HepG2 (cell line): ENCODE results near the gene FSCN2. TPM values are rescaled to one million over a fixed set of nuclear protein-coding genes. Genes with fewer than 3 reads are reported as not detected.

Experiments used
- AKAP8 ChIP-seq: sonication (generic); formaldehyde crosslinking; IDR thresholded peaks from 2 replicates; pipeline ENCODE4 v1.5.1; 2020; ENCODE audit warnings: mild to moderate bottlenecking, missing genetic modification reagents
- ATAD3A ChIP-seq: sonication (generic); formaldehyde crosslinking; IDR thresholded peaks from 2 replicates; pipeline ENCODE4 v1.4.0; 2020; ENCODE audit warnings: missing genetic modification reagents
- CENPT ChIP-seq: sonication (generic); formaldehyde crosslinking; IDR thresholded peaks from 2 replicates; pipeline ENCODE4 v1.8.0; 2022; ENCODE audit warnings: low read depth, mild to moderate bottlenecking, moderate library complexity, missing genetic modification reagents
- ELF1 ChIP-seq: sonication (generic); formaldehyde crosslinking; IDR thresholded peaks from 2 replicates; pipeline ENCODE4 v1.4.0; 2020; ENCODE audit warnings: missing genetic modification reagents
- FOXP1 ChIP-seq, 2 experiments: fragments of 450-650 bp in 1 of 2; IDR thresholded peaks; 2 replicates each; pipeline ENCODE4 v1.6.1; 2017 to 2018; ENCODE audit warnings: antibody characterized with exemption in 1 of 2
- IRX3 ChIP-seq: sonication (generic); formaldehyde crosslinking; IDR thresholded peaks from 2 replicates; pipeline ENCODE4 v1.8.1; 2023; ENCODE audit warnings: mild to moderate bottlenecking, low read depth, missing genetic modification reagents, borderline replicate concordance
- MAFG ChIP-seq: sonication (generic); formaldehyde crosslinking; IDR thresholded peaks from 2 replicates; pipeline ENCODE4 v1.5.1; 2020; ENCODE audit warnings: mild to moderate bottlenecking, missing genetic modification reagents
- RFXANK ChIP-seq: IDR thresholded peaks from 2 replicates; pipeline ENCODE4 v1.6.1; 2016
- TAF1 ChIP-seq: sonication (generic); formaldehyde crosslinking; IDR thresholded peaks from 2 replicates; pipeline ENCODE4 v1.4.0; 2020; ENCODE audit warnings: missing genetic modification reagents
- TFAP4 ChIP-seq: sonication (generic); IDR thresholded peaks from 2 replicates; pipeline ENCODE4 v1.6.1; 2016; ENCODE audit warnings: low read depth, borderline replicate concordance
- ZNF34 ChIP-seq: sonication (generic); formaldehyde crosslinking; IDR thresholded peaks from 2 replicates; pipeline ENCODE4 v1.4.0; 2020; ENCODE audit warnings: mild to moderate bottlenecking, missing genetic modification reagents, borderline replicate concordance
- ZNF567 ChIP-seq: sonication (generic); formaldehyde crosslinking; IDR thresholded peaks from 2 replicates; pipeline ENCODE4 v1.8.1; 2023; ENCODE audit warnings: mild to moderate bottlenecking, missing genetic modification reagents, borderline replicate concordance
- ZNF598 ChIP-seq: sonication (generic); formaldehyde crosslinking; IDR thresholded peaks from 2 replicates; pipeline ENCODE4 v1.5.1; 2020; ENCODE audit warnings: mild to moderate bottlenecking, missing genetic modification reagents, borderline replicate concordance
- ZNF614 ChIP-seq: IDR thresholded peaks from 2 replicates; pipeline ENCODE4 v1.6.1; 2018; ENCODE audit warnings: missing biosample characterization, missing genetic modification reagents, inconsistent platforms, borderline replicate concordance
- polyA plus RNA-seq, 8 experiments: library from polyadenylated mRNA; depleted of rRNA in 3 of 8; stranded (reverse) in 7 of 8; unstranded in 1 of 8; fragments of >200 nt; fragmentation: Illumina TruSeq in 4 of 8; extraction: Trizol in 4 of 8; gene quantifications; 2 replicates each; pipeline versions ENCODE4 v1.2.1 to v1.2.3, GENCODE V29; 2011 to 2016; ENCODE audit warnings: low read depth in 4 of 8, missing spikeins in 1 of 8, mixed read lengths in 1 of 8; ENCODE audit not compliant: insufficient read depth in 1 of 8
- total RNA-seq, 5 experiments: library from RNA; depleted of rRNA; stranded (reverse); fragments of >200 nt; fragmentation: Illumina TruSeq; extraction: Trizol; gene quantifications; 2 replicates each; pipeline ENCODE4 v1.2.3, GENCODE V29; 2016; ENCODE audit warnings: low read depth in 1 of 5
- TF ChIP-seq, protein P1 (sequence below): sonication (generic); formaldehyde crosslinking; IDR thresholded peaks from 2 replicates; pipeline ENCODE4 v1.4.0; 2020; ENCODE audit warnings: missing genetic modification reagents, borderline replicate concordance
- TF ChIP-seq, protein P2 (sequence below): sonication (generic); formaldehyde crosslinking; IDR thresholded peaks from 2 replicates; pipeline ENCODE4 v1.4.0; 2020; ENCODE audit warnings: mild to moderate bottlenecking, low read depth, missing genetic modification reagents
- TF ChIP-seq, protein P3 (sequence below): IDR thresholded peaks from 2 replicates; pipeline ENCODE4 v1.6.1; 2012; ENCODE audit warnings: low read length, improper control_type of control experiment

Gene FSCN2
- total and polyA plus RNA-seq, 2 of the 13 experiments (the other 11 are each of a cell fraction or from before 2014, with no cell fraction given): 0.09 TPM; not detected in 1

- TF ChIP-seq, protein P1, sequence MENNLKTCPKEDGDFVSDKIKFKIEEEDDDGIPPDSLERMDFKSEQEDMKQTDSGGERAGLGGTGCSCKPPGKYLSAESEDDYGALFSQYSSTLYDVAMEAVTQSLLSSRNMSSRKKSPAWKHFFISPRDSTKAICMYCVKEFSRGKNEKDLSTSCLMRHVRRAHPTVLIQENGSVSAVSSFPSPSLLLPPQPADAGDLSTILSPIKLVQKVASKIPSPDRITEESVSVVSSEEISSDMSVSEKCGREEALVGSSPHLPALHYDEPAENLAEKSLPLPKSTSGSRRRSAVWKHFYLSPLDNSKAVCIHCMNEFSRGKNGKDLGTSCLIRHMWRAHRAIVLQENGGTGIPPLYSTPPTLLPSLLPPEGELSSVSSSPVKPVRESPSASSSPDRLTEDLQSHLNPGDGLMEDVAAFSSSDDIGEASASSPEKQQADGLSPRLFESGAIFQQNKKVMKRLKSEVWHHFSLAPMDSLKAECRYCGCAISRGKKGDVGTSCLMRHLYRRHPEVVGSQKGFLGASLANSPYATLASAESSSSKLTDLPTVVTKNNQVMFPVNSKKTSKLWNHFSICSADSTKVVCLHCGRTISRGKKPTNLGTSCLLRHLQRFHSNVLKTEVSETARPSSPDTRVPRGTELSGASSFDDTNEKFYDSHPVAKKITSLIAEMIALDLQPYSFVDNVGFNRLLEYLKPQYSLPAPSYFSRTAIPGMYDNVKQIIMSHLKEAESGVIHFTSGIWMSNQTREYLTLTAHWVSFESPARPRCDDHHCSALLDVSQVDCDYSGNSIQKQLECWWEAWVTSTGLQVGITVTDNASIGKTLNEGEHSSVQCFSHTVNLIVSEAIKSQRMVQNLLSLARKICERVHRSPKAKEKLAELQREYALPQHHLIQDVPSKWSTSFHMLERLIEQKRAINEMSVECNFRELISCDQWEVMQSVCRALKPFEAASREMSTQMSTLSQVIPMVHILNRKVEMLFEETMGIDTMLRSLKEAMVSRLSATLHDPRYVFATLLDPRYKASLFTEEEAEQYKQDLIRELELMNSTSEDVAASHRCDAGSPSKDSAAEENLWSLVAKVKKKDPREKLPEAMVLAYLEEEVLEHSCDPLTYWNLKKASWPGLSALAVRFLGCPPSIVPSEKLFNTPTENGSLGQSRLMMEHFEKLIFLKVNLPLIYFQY (CRISPR knock-in tag): no peak
- TF ChIP-seq ZNF598 (CRISPR knock-in tag) (no peak), ZNF567 (CRISPR knock-in tag) (no peak), AKAP8 (CRISPR knock-in tag) (no peak), FOXP1 (IDR thresholded peaks at IDR 0.05) (no peak), FOXP1 (CRISPR knock-in tag; IDR thresholded peaks at IDR 0.05) (no peak), MAFG (CRISPR knock-in tag) (no peak), RFXANK (CRISPR knock-in tag) (no peak), CENPT (no peak), TAF1 (CRISPR knock-in tag) (peak; percentile 57; the same call in 1 of the 2 replicates), ZNF34 (CRISPR knock-in tag) (no peak), ELF1 (peak; percentile 67), IRX3 (CRISPR knock-in tag) (no peak), TFAP4 (peak; percentile 8; the same call in 1 of the 2 replicates), ZNF614 (CRISPR knock-in tag) (no peak), ATAD3A (no peak)
- TF ChIP-seq, protein P2, sequence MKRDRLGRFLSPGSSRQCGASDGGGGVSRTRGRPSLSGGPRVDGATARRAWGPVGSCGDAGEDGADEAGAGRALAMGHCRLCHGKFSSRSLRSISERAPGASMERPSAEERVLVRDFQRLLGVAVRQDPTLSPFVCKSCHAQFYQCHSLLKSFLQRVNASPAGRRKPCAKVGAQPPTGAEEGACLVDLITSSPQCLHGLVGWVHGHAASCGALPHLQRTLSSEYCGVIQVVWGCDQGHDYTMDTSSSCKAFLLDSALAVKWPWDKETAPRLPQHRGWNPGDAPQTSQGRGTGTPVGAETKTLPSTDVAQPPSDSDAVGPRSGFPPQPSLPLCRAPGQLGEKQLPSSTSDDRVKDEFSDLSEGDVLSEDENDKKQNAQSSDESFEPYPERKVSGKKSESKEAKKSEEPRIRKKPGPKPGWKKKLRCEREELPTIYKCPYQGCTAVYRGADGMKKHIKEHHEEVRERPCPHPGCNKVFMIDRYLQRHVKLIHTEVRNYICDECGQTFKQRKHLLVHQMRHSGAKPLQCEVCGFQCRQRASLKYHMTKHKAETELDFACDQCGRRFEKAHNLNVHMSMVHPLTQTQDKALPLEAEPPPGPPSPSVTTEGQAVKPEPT: no peak
- TF ChIP-seq, protein P3, sequence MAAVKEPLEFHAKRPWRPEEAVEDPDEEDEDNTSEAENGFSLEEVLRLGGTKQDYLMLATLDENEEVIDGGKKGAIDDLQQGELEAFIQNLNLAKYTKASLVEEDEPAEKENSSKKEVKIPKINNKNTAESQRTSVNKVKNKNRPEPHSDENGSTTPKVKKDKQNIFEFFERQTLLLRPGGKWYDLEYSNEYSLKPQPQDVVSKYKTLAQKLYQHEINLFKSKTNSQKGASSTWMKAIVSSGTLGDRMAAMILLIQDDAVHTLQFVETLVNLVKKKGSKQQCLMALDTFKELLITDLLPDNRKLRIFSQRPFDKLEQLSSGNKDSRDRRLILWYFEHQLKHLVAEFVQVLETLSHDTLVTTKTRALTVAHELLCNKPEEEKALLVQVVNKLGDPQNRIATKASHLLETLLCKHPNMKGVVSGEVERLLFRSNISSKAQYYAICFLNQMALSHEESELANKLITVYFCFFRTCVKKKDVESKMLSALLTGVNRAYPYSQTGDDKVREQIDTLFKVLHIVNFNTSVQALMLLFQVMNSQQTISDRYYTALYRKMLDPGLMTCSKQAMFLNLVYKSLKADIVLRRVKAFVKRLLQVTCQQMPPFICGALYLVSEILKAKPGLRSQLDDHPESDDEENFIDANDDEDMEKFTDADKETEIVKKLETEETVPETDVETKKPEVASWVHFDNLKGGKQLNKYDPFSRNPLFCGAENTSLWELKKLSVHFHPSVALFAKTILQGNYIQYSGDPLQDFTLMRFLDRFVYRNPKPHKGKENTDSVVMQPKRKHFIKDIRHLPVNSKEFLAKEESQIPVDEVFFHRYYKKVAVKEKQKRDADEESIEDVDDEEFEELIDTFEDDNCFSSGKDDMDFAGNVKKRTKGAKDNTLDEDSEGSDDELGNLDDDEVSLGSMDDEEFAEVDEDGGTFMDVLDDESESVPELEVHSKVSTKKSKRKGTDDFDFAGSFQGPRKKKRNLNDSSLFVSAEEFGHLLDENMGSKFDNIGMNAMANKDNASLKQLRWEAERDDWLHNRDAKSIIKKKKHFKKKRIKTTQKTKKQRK: no peak
Observed at GRCh38 chr17:81514739-81515529, 13.2 kb upstream of the FSCN2 start (continued).
